Fibroblast of skin of left quadriceps (primary cell): ENCODE measurements around the gene TCF21.
"Not testable (repeated sequence)": the region's sequence is repeated elsewhere in the genome, so short reads cannot be mapped to it uniquely, and the experiment has no call there.

Experiments
- DNase-seq, 2 experiments: peaks; one replicate each; pipeline ENCODE4 v3.0.0-alpha.2; 2013; ENCODE audit warnings: low read depth in 2 of 2

TCF21 gene

GRCh38 chr6:133888929-133889556 lies at the start of gene TCF21:
TSS of gene TCF21 (plus strand) at chr6:133889113. CDS start at chr6:133889398, 285 bp downstream.
- no peak for DNase-seq

GRCh38 chr6:133841176-133841575 lies 47.7 kb upstream of the TCF21 start:
- no peak for DNase-seq

- no peak for DNase-seq
Observed at GRCh38 chr6:133843098-133843497, 45.8 kb upstream of the TCF21 start.

- no peak for DNase-seq
Observed at GRCh38 chr6:133844709-133845108, 44.2 kb upstream of the TCF21 start.

GRCh38 chr6:133854041-133854363 lies 34.9 kb upstream of the TCF21 start:
- no peak for DNase-seq

GRCh38 chr6:133854364-133855275 lies 34.3 kb upstream of the TCF21 start:
- no peak for DNase-seq

- no peak for DNase-seq
Observed at GRCh38 chr6:133855276-133855990, 33.5 kb upstream of the TCF21 start.

- no peak for DNase-seq
Observed at GRCh38 chr6:133855991-133856370, 32.9 kb upstream of the TCF21 start.

GRCh38 chr6:133856911-133857310 lies 32.0 kb upstream of the TCF21 start:
- DNase-seq: no peak

GRCh38 chr6:133857696-133858095 lies 31.2 kb upstream of the TCF21 start:
- no peak for DNase-seq

- DNase-seq: not testable (repeated sequence)
Observed at GRCh38 chr6:133861337-133861736, 27.6 kb upstream of the TCF21 start.

- no peak for DNase-seq
Observed at GRCh38 chr6:133863228-133863627, 25.7 kb upstream of the TCF21 start.

GRCh38 chr6:133865680-133866079 lies 23.2 kb upstream of the TCF21 start:
- DNase-seq: no peak

- DNase-seq: no peak
Observed at GRCh38 chr6:133871131-133871530, 17.8 kb upstream of the TCF21 start.

GRCh38 chr6:133873538-133873937 lies 15.4 kb upstream of the TCF21 start:
- DNase-seq: no peak

- no peak for DNase-seq
Observed at GRCh38 chr6:133877116-133877515, 11.8 kb upstream of the TCF21 start.

GRCh38 chr6:133880006-133880405 lies 8.9 kb upstream of the TCF21 start:
- no peak for DNase-seq

GRCh38 chr6:133880896-133881295 lies 8.0 kb upstream of the TCF21 start:
- DNase-seq: no peak

GRCh38 chr6:133886104-133886775 lies 2.7 kb upstream of the TCF21 start:
- no peak for DNase-seq

GRCh38 chr6:133887156-133887879 lies 1.6 kb upstream of the TCF21 start:
- no peak for DNase-seq

- DNase-seq: no peak
Observed at GRCh38 chr6:133887880-133888230, 1.1 kb upstream of the TCF21 start.
